ENCODE measurements around the gene HMX1.

Gene HMX1

DNA sequence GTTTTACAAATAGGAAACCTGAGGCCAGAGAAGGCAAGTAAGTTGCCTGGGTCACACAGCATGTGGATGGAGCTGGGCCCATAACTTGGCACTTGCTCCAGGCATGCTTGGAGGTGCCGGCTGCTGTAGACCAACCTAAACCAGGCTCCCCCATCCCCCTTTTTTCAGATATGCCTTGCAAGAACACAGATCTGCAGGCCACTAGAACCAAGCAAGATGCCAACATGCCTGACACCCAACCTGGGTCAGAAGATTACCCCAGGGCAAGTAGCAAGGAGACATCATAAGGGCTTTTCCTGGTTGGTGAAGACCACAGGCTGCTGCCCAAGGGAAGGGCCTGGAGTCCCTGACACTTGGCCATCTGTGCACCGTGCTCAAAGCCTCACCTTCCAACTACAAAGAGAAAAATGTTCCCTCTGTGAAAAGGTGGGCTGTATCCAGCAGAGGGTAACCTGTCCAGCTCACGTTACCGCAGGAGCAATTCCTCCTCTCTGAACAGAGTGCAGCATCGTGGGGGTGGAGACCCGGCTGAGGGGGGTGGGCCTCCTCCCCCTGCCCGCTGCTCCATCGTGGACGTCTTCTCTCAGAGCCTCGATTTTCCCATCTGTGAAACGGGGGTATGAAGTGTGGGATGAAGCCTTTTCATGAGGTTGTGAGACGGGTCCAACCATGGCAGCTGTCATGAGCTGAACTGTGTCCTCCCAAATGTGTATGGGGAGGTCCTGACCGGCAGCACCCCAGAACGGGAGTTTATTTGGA lies 23.0 kb downstream of the HMX1 start:
- peak in 5 of 10 donors; percentile 1 to 50 (median 33) for DNase-seq
- intact Hi-C loops (cut with DNase I) = no loop called here

DNA sequence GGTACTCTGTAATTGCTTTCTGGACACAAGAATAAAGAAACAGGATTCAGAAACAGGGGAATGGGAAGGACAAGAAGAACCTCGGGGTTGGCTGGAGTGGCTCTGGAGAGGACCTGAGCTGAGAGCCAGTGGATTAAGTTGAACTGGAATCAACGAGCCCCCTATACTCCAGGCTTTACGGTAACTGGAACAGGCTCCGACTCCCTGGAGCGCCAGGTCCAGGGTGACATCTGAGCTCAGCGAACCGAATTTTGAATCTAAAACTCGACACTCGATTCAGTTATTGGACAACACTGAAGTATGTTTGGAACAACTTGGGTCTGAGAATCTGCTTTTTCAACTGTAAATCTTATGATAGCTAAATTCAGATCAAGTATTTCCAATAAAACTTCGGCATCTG lies 23.9 kb downstream of the HMX1 start:
- intact Hi-C loops (cut with DNase I) = no loop called here
- DNase-seq = peak in 5 of 10 donors; percentile 1 to 49 (median 26)

DNA sequence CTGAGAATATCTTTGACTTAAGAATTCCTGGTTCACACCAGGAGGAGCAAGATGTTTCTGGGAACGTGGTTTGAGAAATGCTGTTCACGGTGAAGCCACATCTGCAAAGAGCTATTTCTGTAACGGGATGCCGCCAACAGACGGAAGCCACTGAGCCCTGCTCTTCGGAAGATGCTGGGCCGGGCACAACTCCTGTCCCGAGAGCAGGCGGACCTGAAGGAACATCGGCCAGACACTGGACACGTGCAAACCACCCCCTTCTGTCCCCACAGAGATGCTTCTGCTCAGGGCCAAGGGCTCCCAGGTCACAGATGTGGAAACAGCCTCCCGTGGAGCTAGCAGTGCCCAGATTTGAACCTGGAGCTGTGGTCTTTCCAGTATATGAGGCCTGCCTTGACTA lies 24.3 kb downstream of the HMX1 start:
- DNase-seq = peak in 5 of 10 donors; percentile 3 to 70 (median 32)
- intact Hi-C loops (cut with DNase I) = no loop called here

GRCh38 chr4:8846826-8847225 lies 24.8 kb downstream of the HMX1 start:
- intact Hi-C loops (cut with DNase I) = no loop called here
- peak in 4 of 10 donors; percentile 16 to 50 (median 34) for DNase-seq

- peak in 6 of 10 donors; percentile 3 to 46 (median 11) for DNase-seq
Measured at GRCh38 chr4:8846046-8846720, 25.5 kb downstream of the HMX1 start.

DNA sequence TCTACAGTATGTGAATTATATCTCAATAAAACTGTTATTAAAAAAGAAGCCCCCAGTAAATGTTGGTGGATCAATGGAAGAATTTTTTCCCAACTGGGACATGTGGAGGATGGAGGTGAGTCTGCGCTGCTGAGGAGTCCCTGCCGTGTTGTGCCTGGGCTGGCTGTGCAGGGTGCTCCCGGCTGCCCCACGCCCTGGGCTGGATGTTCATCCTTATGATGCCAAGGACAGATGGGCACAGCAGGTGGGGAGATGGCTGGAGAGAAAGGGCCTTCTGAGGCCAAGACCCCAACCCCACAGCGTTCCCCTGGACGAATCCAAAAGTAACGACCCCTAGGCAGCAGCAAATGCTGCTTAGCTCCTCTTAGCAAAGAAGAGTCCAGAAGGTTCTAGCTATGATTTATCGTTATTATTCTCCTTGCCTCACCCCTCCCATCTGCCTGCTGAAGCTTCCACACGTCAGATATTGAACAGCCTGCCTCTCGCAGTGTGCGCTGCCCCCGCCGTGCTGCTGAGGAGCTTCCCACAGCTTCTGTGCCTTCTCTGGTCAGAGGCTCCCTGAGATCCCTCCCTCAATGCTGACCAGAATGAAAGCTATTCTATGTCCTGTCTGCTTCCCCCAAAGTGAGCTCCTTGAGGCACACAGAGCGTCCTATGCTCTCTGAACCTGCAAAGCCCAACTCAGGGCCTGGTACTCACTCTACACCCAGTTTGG lies 26.5 kb downstream of the HMX1 start:
- DNase-seq = peak in 6 of 10 donors; percentile 1 to 70 (median 38)
- intact Hi-C loops (cut with DNase I) = no loop called here

More at GRCh38 chr4:8846046-8846720, 25.5 kb downstream of the HMX1 start:
- intact Hi-C loops (cut with DNase I) = no loop called here

DNA sequence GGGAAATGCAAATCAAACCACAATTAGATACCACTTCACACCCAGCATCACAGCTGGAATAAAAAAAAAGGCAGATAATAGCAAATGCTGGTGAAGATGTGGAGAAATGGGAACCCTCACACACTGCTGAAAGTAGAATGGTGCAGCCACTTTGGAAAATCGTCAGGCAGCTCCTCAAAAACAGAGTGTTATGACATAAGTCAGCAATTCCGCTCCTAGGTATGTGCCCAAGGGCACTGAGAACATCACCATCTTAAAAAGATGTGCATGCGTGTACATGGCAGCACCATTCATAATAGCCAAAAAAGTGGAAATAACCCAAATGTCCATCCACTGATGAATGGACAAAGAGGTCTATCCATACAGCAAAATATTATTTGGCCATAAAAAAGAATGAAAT lies 28.0 kb downstream of the HMX1 start:
- DNase-seq = no peak
- intact Hi-C loops (cut with DNase I) = no loop called here

- intact Hi-C loops (cut with DNase I) = no loop called here
- no peak for DNase-seq
Measured at GRCh38 chr4:8842614-8843013, 29.0 kb downstream of the HMX1 start.

- intact Hi-C loops (cut with DNase I) = no loop called here
- DNase-seq = peak in 2 of 10 donors; percentile 18 to 25
Measured at GRCh38 chr4:8841678-8842268, 29.9 kb downstream of the HMX1 start.

- DNase-seq = peak in 5 of 10 donors; percentile 2 to 70 (median 25)
- intact Hi-C loops (cut with DNase I) = no loop called here
Measured at GRCh38 chr4:8840816-8841455, 30.7 kb downstream of the HMX1 start.

- intact Hi-C loops (cut with DNase I) = no loop called here
- DNase-seq = peak in 4 of 10 donors; percentile 14 to 69 (median 64)
Measured at GRCh38 chr4:8840006-8840793, 31.4 kb downstream of the HMX1 start.

- DNase-seq = peak in 5 of 10 donors; percentile 10 to 61 (median 50)
- intact Hi-C loops (cut with DNase I) = no loop called here
Measured at GRCh38 chr4:8838961-8839431, 32.6 kb downstream of the HMX1 start.

GRCh38 chr4:8838296-8838960 lies 33.2 kb downstream of the HMX1 start:
- DNase-seq = peak in 3 of 10 donors; percentile 4 to 53 (median 25)
- intact Hi-C loops (cut with DNase I) = no loop called here

GRCh38 chr4:8837181-8837841 lies 34.3 kb downstream of the HMX1 start:
- peak in 5 of 10 donors; percentile 14 to 80 (median 49) for DNase-seq
- intact Hi-C loops (cut with DNase I) = no loop called here

- intact Hi-C loops (cut with DNase I) = no loop called here
- DNase-seq = peak in 5 of 10 donors; percentile 9 to 65 (median 44)
Measured at GRCh38 chr4:8836664-8837171, 34.9 kb downstream of the HMX1 start.

GRCh38 chr4:8835521-8836365 lies 35.9 kb downstream of the HMX1 start:
- DNase-seq = peak in 4 of 10 donors; percentile 12 to 65 (median 40)
- intact Hi-C loops (cut with DNase I) = no loop called here

- peak in 5 of 10 donors; percentile 5 to 59 (median 29) for DNase-seq
- intact Hi-C loops (cut with DNase I) = no loop called here
Measured at GRCh38 chr4:8834681-8835220, 36.9 kb downstream of the HMX1 start.

Measured in posterior cingulate gyrus (tissue), 11 donors.